ENCODE data around the gene MRPS12. TPM values are rescaled to one million over a fixed set of nuclear protein-coding genes. Genes with fewer than 3 reads are reported as not detected.
"Not testable (repeated sequence)": the region's sequence is repeated elsewhere in the genome, so short reads cannot be mapped to it uniquely, and the experiment has no call there.

MRPS12 gene
- 17.1 TPM for total RNA-seq

- DNase-seq (ENCODE audit: low spot score in 2 of 2) (peak; percentile 99), FAIRE-seq (peak; percentile 93)
Measured at GRCh38 chr19:38930776-38931520, at the start of gene MRPS12. Gene MRPS12, plus strand, starts transcription at chr19:38930944. Its CDS starts 351 bp downstream, at chr19:38931295.

- FAIRE-seq (no peak), DNase-seq (ENCODE audit: low spot score in 2 of 2) (no peak)
Measured at GRCh38 chr19:38883286-38883685, 47.5 kb upstream of the MRPS12 start.

- FAIRE-seq; DNase-seq (ENCODE audit: low spot score in 2 of 2): not testable (repeated sequence)
Measured at GRCh38 chr19:38884691-38885090, 46.1 kb upstream of the MRPS12 start.

GRCh38 chr19:38888876-38889275 lies 41.9 kb upstream of the MRPS12 start:
- no peak for FAIRE-seq
- DNase-seq (ENCODE audit: low spot score in 2 of 2), result no peak

GRCh38 chr19:38889803-38890202 lies 40.9 kb upstream of the MRPS12 start:
- FAIRE-seq, result no peak
- DNase-seq (ENCODE audit: low spot score in 2 of 2), result no peak

GRCh38 chr19:38890686-38891085 lies 40.1 kb upstream of the MRPS12 start:
- no peak for DNase-seq (ENCODE audit: low spot score in 2 of 2)
- FAIRE-seq, result no peak

GRCh38 chr19:38891771-38892170 lies 39.0 kb upstream of the MRPS12 start:
- FAIRE-seq (no peak), DNase-seq (ENCODE audit: low spot score in 2 of 2) (peak in 1 of 2 donors; percentile 67)

- DNase-seq (ENCODE audit: low spot score in 2 of 2) (no peak), FAIRE-seq (no peak)
Measured at GRCh38 chr19:38892841-38893240, 37.9 kb upstream of the MRPS12 start.

- FAIRE-seq (no peak), DNase-seq (ENCODE audit: low spot score in 2 of 2) (no peak)
Measured at GRCh38 chr19:38893341-38893771, 37.4 kb upstream of the MRPS12 start.

- FAIRE-seq (no peak), DNase-seq (ENCODE audit: low spot score in 2 of 2) (no peak)
Measured at GRCh38 chr19:38894968-38895367, 35.8 kb upstream of the MRPS12 start.

- DNase-seq (ENCODE audit: low spot score in 2 of 2), result no peak
- no peak for FAIRE-seq
Measured at GRCh38 chr19:38898788-38899446, 31.8 kb upstream of the MRPS12 start.

- DNase-seq (ENCODE audit: low spot score in 2 of 2) (peak; percentile 98 to 99), FAIRE-seq (peak; percentile 96)
Measured at GRCh38 chr19:38899447-38900201, 31.1 kb upstream of the MRPS12 start, which contains the start of the genes NFKBIB and SIRT2. Gene NFKBIB, plus strand, starts transcription at chr19:38899969. Its CDS starts 64 bp downstream, at chr19:38900033. Gene SIRT2, minus strand, starts transcription at chr19:38899618. Its CDS starts 97 bp downstream, at chr19:38899521.

- FAIRE-seq, result no peak
- peak in 1 of 2 donors; percentile 61 for DNase-seq (ENCODE audit: low spot score in 2 of 2)
Measured at GRCh38 chr19:38900202-38900629, 30.5 kb upstream of the MRPS12 start.

- FAIRE-seq (no peak), DNase-seq (ENCODE audit: low spot score in 2 of 2) (no peak)
Measured at GRCh38 chr19:38900743-38901190, 30.0 kb upstream of the MRPS12 start.

GRCh38 chr19:38901683-38902082 lies 29.1 kb upstream of the MRPS12 start:
- DNase-seq (ENCODE audit: low spot score in 2 of 2) (no peak), FAIRE-seq (no peak)

GRCh38 chr19:38904581-38905539 lies 25.9 kb upstream of the MRPS12 start:
- FAIRE-seq, result no peak
- no peak for DNase-seq (ENCODE audit: low spot score in 2 of 2)

GRCh38 chr19:38905620-38906019 lies 25.1 kb upstream of the MRPS12 start:
- no peak for FAIRE-seq

GRCh38 chr19:38907227-38907626 lies 23.5 kb upstream of the MRPS12 start:
- FAIRE-seq, result no peak
- DNase-seq (ENCODE audit: low spot score in 2 of 2), result no peak

More at GRCh38 chr19:38905620-38906019, 25.1 kb upstream of the MRPS12 start:
- DNase-seq (ENCODE audit: low spot score in 2 of 2), result no peak

- no peak for DNase-seq (ENCODE audit: low spot score in 2 of 2)
- no peak for FAIRE-seq
Measured at GRCh38 chr19:38907670-38908069, 23.1 kb upstream of the MRPS12 start.

GRCh38 chr19:38908911-38909310 lies 21.8 kb upstream of the MRPS12 start:
- FAIRE-seq (no peak), DNase-seq (ENCODE audit: low spot score in 2 of 2) (no peak)

Data from frontal cortex (tissue), 4 donors.